Lung (tissue), 12 donors: Measurements from ENCODE around the gene B3GALT5. TPM values are rescaled to one million over a fixed set of nuclear protein-coding genes. Genes with fewer than 3 reads are reported as not detected.

Source experiments
- ATAC-seq: fragments of 200-7000 bp; cut with Tn5 transposase; one replicate; pipeline ENCODE4 v1.9.1; 2020; ENCODE audit warnings: moderate number of reproducible peaks; ENCODE audit not compliant: insufficient read depth, low FRiP score
- DNase-seq, 3 donors: peaks; one replicate each; pipeline ENCODE4 v3.0.0-alpha.2; 2013 to 2017
- H3K27ac ChIP-seq, 2 donors: one replicate each; pipeline ENCODE4 v1.5.1; 2013; ENCODE audit warnings: mild to moderate bottlenecking in 2 of 2, moderate library complexity in 2 of 2, control low read depth in 1 of 2, inconsistent platforms in 1 of 2, low read depth in 1 of 2, low read length in 1 of 2
- H3K27me3 ChIP-seq, 3 donors: one replicate each; pipeline ENCODE4 v1.5.1; 2013; ENCODE audit warnings: low read length in 2 of 3; ENCODE audit not compliant: control insufficient read depth in 3 of 3, insufficient read depth in 3 of 3
- H3K36me3 ChIP-seq, 4 donors: one replicate each; pipeline ENCODE4 v1.5.1; 2013; ENCODE audit warnings: low read length in 4 of 4, mild to moderate bottlenecking in 1 of 4, moderate library complexity in 1 of 4; ENCODE audit not compliant: control insufficient read depth in 4 of 4, insufficient read depth in 4 of 4
- H3K4me1 ChIP-seq, 5 donors: one replicate each; pipeline ENCODE4 v1.5.1; 2013; ENCODE audit warnings: low read length in 5 of 5, mild to moderate bottlenecking in 2 of 5, moderate library complexity in 1 of 5; ENCODE audit not compliant: control insufficient read depth in 5 of 5, insufficient read depth in 5 of 5
- H3K4me3 ChIP-seq: one replicate; pipeline ENCODE4 v1.5.1; 2013; ENCODE audit warnings: mild to moderate bottlenecking, control low read depth, moderate library complexity
- H3K9ac ChIP-seq, 2 donors: one replicate each; pipeline ENCODE4 v1.5.1; 2013; ENCODE audit warnings: low read length in 2 of 2, control low read depth in 1 of 2; ENCODE audit not compliant: insufficient read depth in 1 of 2
- H3K9me3 ChIP-seq, 4 donors: one replicate each; pipeline ENCODE4 v1.5.1; 2013; ENCODE audit warnings: low read length in 3 of 4, mild to moderate bottlenecking in 1 of 4, moderate library complexity in 1 of 4; ENCODE audit not compliant: control insufficient read depth in 4 of 4, insufficient read depth in 3 of 4
- CTCF ChIP-seq: IDR thresholded peaks from 2 replicates; pipeline ENCODE4 v1.5.1; 2012; ENCODE audit warnings: mild to moderate bottlenecking; ENCODE audit errors: control extremely low read depth, extremely low read depth
- WGBS, 2 donors: extraction: QIAGEN DNeasy Blood & Tissue Kit; methylation state at CpG; one replicate each; pipeline ENCODE4 v1.1.7; 2013; 5-methylcytosine and 5-hydroxymethylcytosine counted together
- polyA plus RNA-seq, 2 donors: library from polyadenylated mRNA; stranded (reverse); fragments of 200-250 nt; gene quantifications; one replicate each; pipeline ENCODE4 v1.2.1, GENCODE V29; 2013
- total RNA-seq, 2 donors: library from RNA; depleted of rRNA in 1 of 2; stranded (reverse); fragments of >200 nt in 1 of 2; gene quantifications; one replicate each; pipeline ENCODE4 v1.2.1, GENCODE V29; 2014 to 2021
- donor health status: control.
- donor health status: control.
- donor health status: Bipolar disorder and iron deficiency.
- donor health status: healthy.
- donor health status: DM: yes; HTN: yes; CAD: no.

The B3GALT5 gene
- total and polyA plus RNA-seq, 4 donors = 0.02 to 1.1 (median 0.50) TPM

DNA sequence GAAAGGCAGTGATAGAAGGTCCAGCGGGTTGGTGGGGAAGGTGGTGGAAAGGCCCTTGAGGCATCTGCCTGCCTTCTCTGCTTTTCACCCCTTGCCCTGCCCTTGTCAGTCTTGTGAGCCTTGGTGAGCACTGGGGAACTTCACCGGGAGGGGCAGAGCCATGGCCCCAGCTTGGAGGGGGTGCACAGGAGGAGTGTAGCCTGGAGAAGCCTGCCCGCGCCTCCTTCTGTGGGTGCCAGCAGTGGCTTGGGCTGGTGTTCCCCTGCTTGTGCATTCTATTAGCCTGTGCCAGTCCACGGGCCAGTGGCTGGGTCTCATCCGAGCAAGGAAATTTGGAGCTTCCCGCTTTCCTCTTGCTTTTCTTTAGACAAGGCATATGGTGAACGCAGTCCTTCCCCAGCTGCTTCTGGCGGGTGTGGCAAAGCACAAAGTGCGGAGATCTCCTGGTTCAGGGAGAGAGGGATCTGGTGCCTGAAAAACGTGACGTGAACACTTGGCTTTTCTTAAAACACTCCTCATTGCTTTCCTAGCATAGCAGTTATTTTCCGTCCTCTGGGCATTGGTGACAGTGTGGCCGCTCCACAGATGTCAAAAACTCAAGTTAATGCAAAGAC, 10.6 kb upstream of the B3GALT5 start:
- no peak for ATAC-seq
- Histone ChIP-seq H3K4me1 (peaks cover 0 to 5% (median 0%) of the 10 kb centered on the region in 5 donors), H3K9ac (no peak overlapping the region), H3K9me3 (no peaks in the 10 kb centered on the region), H3K27me3 (no peaks in the 10 kb centered on the region), H3K36me3 (no peaks in the 10 kb centered on the region), H3K4me3 (no peak overlapping the region), H3K27ac (no peak overlapping the region)
- no peak for TF ChIP-seq CTCF
- no peak for DNase-seq
- 91 to 94% methylated on average over 14 of the region's 14 CpGs for WGBS, 2 donors

GRCh38 chr21:39602793-39603192, 9.9 kb upstream of the B3GALT5 start:
- no peak for TF ChIP-seq CTCF
- WGBS, 2 donors = 90 to 91% methylated on average over 4 of the region's 4 CpGs
- DNase-seq = no peak

DNA sequence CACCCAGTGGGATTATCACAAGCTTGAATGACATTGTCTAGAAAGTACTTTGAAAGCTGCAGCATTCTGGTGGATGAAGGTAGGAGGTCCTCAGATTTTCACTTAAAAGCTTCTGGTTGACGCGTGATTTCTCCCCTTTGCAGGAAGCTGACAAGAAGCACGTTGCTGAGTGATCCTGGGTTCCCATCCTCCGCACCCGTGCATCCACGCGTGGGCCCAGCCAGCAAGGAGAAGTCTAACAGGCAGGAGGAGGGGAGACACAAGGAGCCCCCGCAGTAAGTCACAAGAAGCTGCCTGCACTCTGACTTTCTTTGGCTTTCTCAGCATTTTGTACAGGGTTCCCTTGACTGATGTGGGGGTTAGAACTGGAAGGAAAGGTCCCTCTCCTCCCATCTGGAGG, 7.8 kb upstream of the B3GALT5 start:
- no peak for ATAC-seq
- Histone ChIP-seq H3K36me3 (no peaks in the 10 kb centered on the region), H3K27ac (no peak overlapping the region), H3K4me1 (peaks cover 0 to 5% (median 0%) of the 10 kb centered on the region in 5 donors), H3K4me3 (no peak overlapping the region), H3K9ac (no peak overlapping the region), H3K27me3 (no peaks in the 10 kb centered on the region), H3K9me3 (no peaks in the 10 kb centered on the region)
- no peak for DNase-seq
- TF ChIP-seq CTCF = no peak
- 90 to 92% methylated on average over 8 of the region's 8 CpGs for WGBS, 2 donors

More at GRCh38 chr21:39602793-39603192, 9.9 kb upstream of the B3GALT5 start:
- H3K9me3 ChIP-seq = no peaks in the 10 kb centered on the region
- no peaks in the 10 kb centered on the region for H3K36me3 ChIP-seq
- H3K27me3 ChIP-seq = no peaks in the 10 kb centered on the region
- no peak overlapping the region for H3K27ac ChIP-seq
- no peak overlapping the region for H3K9ac ChIP-seq
- no peak for ATAC-seq
- no peak overlapping the region for H3K4me3 ChIP-seq
- H3K4me1 ChIP-seq = peaks cover 0 to 5% (median 0%) of the 10 kb centered on the region in 5 donors

DNA sequence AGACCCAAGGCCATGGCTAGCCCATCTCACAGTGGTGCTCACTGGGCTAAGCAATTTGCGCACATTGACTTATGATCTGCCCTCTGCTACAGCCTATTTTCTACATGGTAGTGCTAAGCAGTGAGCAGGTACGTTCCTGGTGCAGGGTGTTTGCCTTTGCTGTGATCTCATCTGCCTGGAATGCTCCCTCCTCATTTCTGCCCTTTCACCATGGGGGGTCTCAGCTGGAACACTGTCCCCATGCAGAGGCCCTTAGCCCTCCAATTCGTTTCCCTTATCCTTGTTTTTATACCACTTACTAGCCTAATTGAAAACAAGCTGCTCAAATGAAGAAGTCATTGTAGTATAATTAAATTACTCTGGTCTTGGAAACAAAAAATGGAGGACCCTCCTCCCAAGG, 2.0 kb upstream of the B3GALT5 start:
- H3K36me3 ChIP-seq = no peaks in the 10 kb centered on the region
- ATAC-seq (no peak), DNase-seq (no peak)
- TF ChIP-seq CTCF = no peak
- H3K27ac ChIP-seq = no peak overlapping the region
- H3K4me1 ChIP-seq = peaks cover 0 to 17% (median 6%) of the 10 kb centered on the region in 5 donors
- no peak overlapping the region for H3K9ac ChIP-seq
- 79 to 80% methylated on average over 3 of the region's 3 CpGs for WGBS, 2 donors
- no peak overlapping the region for H3K4me3 ChIP-seq
- peaks cover 4 to 23% (median 8%) of the 10 kb centered on the region in 3 donors for H3K27me3 ChIP-seq
- H3K9me3 ChIP-seq = peaks cover 0 to 2% (median 0%) of the 10 kb centered on the region in 4 donors
